Fibroblast of villous mesenchyme (primary cell): Measurements from ENCODE around the gene TBC1D22A. TPM values are rescaled to one million over a fixed set of nuclear protein-coding genes. Genes with fewer than 3 reads are reported as not detected.
"Not testable (repeated sequence)": the region's sequence is repeated elsewhere in the genome, so short reads cannot be mapped to it uniquely, and the experiment has no call there.

Source experiments
- DNase-seq: peaks from one replicate; pipeline ENCODE4 v3.0.0-alpha.2; 2010; ENCODE audit warnings: low read depth
- H3K4me3 ChIP-seq: 2 replicates; pipeline ENCODE4 v1.5.1; 2011; ENCODE audit warnings: low read depth, mild to moderate bottlenecking, low read length
- total RNA-seq: library from RNA; depleted of rRNA; stranded (reverse); fragments of >200 nt; gene quantifications from 2 replicates; pipeline ENCODE4 v1.2.3, GENCODE V29; 2012
- TF ChIP-seq, protein P1 (sequence below): IDR thresholded peaks from 2 replicates; pipeline ENCODE4 v1.5.1; 2012; ENCODE audit warnings: low read depth, mild to moderate bottlenecking, low read length; ENCODE audit not compliant: insufficient read depth

TBC1D22A gene
- total RNA-seq, 1 donor, result 12.5 TPM

DNA sequence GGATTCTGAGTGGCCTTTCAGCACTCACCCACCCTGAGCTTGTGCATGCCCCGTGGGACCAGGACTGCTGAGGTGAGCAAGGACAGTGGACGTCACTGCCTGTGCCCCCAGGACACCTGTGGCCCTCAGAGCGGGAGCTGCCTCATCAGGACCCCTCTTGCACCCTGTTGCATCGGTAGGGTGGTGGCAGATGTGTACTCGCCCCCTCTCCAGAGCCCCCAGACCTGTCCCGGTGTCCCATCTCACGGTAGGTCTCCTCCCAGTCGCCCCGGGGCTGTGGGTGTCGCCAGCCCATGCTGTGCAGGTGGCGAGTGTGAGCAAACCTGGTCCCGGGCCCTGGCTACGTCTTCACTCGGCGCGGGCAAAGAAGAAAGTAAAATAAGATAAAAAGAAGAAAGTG lies 374.2 kb downstream of the TBC1D22A start:
- H3K4me3 ChIP-seq, result no peak overlapping the region
- TF ChIP-seq, protein P1, sequence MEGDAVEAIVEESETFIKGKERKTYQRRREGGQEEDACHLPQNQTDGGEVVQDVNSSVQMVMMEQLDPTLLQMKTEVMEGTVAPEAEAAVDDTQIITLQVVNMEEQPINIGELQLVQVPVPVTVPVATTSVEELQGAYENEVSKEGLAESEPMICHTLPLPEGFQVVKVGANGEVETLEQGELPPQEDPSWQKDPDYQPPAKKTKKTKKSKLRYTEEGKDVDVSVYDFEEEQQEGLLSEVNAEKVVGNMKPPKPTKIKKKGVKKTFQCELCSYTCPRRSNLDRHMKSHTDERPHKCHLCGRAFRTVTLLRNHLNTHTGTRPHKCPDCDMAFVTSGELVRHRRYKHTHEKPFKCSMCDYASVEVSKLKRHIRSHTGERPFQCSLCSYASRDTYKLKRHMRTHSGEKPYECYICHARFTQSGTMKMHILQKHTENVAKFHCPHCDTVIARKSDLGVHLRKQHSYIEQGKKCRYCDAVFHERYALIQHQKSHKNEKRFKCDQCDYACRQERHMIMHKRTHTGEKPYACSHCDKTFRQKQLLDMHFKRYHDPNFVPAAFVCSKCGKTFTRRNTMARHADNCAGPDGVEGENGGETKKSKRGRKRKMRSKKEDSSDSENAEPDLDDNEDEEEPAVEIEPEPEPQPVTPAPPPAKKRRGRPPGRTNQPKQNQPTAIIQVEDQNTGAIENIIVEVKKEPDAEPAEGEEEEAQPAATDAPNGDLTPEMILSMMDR, result no peak
- no peak for DNase-seq

DNA sequence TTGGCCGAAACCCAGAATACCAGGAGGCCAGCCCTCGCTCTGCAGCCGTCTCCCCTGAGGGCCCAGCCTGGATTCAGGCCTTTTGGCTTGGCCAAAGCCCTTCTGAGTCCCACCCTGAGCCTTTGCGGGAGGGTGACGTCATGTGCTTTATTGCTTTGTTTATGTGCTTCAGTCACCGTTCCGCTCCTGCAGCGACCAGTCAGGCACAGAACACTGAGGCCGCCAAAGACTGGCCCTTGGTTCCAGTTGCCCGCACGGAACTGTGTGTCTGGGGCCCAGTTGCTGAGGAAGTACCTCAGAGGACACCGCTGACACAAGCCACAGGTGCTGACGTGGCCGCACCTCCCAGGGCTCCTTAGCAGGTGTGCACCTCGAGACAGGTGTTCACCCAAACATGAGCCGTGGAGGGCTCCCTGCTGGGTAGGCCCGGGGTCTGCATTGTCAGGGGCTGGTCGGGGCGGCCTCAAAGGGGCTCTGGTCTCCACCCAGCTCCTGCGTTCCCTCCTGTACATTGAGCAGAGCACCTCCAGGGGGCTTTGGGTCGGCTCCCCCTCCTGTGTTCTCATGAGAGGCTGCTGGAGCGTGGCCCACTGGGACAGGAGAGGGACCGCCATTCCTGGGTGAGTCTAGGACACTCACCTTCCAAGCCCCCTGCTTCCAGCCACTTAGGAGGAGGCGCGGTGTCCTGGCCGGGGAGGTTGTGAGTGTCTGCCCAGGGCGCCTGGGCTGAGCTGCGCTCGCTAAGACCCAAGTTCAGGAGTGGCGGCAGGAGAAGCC lies 376.8 kb downstream of the TBC1D22A start:
- no peak overlapping the region for H3K4me3 ChIP-seq
- TF ChIP-seq, protein P1, result no peak
- no peak for DNase-seq

DNA sequence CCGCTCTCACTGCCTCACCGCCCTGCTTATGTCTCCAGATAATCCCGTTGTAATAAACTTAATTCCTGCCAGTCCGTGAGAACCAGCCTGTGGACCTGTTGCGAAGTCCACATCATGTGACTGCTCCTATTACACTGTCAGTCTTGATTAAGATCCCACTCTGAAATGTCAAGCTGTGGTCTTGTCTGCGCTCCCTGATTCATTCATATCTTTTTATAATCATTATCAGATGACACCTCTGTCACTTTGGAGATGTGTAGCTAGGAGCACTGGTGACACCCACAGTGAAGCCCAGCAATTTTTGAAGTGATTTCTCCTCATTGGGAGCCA lies 377.3 kb downstream of the TBC1D22A start:
- DNase-seq, result peak; percentile 23
- TF ChIP-seq, protein P1, result no peak
- H3K4me3 ChIP-seq, result no peak overlapping the region

DNA sequence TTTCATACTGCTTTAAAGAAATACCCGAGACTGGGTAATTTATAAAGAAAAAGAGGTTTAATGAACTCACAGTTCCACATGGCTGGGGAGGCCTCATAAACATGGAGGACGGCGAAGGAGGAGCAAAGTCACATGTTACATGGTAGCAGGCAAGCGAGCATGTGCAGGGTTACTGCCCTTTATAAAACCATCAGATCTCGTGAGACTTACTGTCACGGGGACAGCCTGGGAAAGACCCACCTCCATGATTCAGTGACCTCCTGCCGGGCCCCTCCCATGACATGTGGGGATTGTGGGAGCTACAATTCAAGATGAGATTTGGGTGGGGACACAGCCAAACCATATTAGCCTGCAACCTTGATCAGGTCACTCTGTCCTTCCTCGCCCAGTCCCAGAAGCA lies 378.5 kb downstream of the TBC1D22A start:
- not testable (repeated sequence) for H3K4me3 ChIP-seq, DNase-seq

DNA sequence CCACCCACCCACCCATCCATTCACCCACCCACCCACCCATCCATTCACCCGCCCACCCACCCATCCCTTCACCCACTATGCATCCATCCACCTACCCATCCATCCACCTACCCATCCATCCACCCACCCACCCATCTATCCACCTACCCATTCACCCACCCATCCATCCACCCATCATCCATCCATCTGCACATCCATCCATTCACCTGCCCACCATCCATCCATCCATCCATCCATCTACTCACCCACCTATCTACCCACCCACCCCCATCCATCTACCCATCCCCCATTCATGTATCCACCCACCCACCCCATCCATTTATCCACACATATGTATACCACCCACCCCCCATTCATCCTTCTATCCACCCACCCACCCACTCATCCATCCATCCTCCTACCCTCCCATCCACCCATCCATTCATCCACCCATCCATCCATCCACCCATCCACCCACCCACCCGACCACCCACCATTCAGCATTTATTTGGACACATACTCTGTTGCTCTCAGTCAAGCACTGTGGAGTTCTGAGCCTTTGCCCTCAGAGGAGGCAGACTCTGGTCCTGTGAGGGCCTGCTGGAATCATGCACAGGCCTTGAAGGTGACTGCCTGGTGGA lies 380.1 kb downstream of the TBC1D22A start:
- no peak overlapping the region for H3K4me3 ChIP-seq
- TF ChIP-seq, protein P1, result no peak
- DNase-seq, result no peak

DNA sequence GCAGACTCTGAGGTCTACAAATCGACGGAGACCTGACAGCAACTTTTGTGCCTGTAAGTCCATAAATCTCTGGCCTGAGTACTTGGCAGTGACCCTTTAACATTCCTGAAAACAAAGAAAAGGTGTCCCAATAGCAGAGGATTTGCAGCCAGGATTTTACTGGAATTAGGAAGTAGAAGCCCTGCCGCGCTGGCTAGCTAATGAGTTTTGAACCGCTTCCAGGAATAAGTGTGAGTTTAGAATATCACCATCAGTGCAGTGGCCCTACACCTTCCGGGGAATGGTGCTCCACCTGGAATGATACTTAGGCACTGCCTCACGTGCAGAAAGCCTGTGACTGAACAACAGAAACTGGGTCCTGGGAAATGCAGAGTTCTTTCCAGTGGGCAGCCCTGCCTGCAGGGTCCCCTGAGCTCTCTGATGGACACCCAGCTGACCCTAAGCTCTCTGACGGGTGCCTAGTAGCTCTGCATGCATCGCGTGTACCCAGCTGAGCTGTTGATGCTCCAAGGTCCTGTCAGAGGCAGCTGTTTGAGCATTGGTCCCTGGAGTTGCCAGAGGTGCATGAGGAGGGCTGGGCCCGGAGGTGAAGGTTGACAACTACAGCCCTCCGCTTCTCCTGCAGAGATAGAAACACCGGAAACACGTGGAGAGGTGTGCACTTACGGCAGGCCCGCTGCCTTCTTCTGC lies 380.9 kb downstream of the TBC1D22A start:
- TF ChIP-seq, protein P1, result no peak
- no peak for DNase-seq
- no peak overlapping the region for H3K4me3 ChIP-seq

DNA sequence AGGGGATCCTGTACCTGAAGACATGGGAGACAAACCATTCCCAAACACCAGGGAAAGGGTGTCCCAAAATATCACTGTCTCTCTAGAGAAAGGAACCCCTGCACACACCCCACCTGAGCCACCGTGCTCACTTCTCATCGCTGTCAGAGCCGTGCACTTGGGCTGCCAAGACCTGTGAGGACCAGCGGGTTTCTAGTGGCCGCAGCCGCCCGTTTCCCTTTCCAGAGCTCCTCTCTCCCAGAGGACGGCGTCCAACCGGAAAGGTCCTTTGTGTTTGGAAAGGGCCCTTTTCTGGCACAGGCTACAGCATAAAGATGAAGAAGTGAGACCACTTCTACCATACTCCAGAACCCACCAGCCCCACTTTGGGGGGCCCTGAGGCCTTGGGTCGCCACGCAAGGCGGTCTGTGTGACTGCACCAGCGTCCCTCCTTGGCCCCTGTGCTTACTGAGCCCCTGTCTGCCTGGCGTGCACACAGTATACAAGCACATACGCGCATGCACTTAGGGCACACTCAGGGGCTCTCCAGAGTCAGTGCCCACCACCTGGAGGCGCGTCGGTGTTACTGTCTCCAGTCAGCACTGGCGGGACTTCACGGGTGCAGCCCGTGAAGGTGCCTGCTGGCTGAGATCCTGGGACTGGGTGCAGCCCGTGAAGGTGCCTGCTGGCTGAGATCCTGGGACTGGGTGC lies 381.8 kb downstream of the TBC1D22A start:
- TF ChIP-seq, protein P1, result no peak
- no peak for DNase-seq
- H3K4me3 ChIP-seq, result no peak overlapping the region
